HG03457 (cell line): Measurements from ENCODE around the gene SIK1.

Source experiments
- ATAC-seq: cut with Tn5 transposase; IDR thresholded peaks from one replicate; pipeline ENCODE4 v1.9.1; 2021; ENCODE audit warnings: moderate number of reproducible peaks; ENCODE audit not compliant: unreplicated experiment

The SIK1 gene

GRCh38 chr21:43369124-43369523 lies 57.8 kb downstream of the SIK1 start:
- ATAC-seq, result no peak

DNA sequence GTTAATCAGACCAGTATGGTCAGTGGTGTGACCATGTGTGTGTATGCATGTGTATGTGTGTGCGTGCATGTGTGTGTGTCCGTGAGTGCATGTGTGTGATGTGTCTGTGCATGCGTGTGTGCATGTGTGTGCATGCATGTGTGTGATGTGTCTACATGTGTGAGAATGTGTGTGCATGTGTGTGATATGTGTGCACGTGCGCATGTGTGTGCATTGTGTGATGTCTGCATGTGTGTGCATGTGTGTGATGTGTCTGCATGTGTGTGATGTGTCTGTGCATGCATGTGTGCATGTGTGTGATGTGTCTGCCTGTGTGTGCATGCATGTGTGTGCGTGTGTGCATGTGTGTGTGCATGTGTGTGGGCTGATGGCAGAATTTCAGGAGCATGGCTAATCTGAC lies 58.2 kb downstream of the SIK1 start:
- ATAC-seq, result no peak

GRCh38 chr21:43367859-43368258 lies 59.1 kb downstream of the SIK1 start:
- ATAC-seq, result no peak

DNA sequence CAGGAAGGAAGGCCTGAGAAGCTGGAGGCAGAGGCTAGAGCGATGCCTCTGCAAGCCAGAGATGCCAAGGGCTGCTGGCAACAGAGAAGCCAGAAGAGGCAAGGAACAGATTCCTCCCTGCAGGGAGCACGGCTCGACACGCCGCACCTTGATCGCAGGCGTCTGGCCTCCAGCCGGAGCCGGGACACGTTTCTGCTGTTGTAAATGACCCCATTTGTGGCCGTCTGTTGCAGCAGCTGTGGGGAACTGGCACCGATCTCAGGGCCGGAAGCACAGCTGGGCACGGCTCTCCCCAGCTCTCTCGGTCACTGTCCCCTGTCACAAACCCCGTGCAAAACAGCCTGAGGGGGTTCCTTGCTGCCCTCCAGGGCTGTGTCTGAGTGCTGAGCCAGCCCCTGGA lies 59.6 kb downstream of the SIK1 start:
- no peak for ATAC-seq

DNA sequence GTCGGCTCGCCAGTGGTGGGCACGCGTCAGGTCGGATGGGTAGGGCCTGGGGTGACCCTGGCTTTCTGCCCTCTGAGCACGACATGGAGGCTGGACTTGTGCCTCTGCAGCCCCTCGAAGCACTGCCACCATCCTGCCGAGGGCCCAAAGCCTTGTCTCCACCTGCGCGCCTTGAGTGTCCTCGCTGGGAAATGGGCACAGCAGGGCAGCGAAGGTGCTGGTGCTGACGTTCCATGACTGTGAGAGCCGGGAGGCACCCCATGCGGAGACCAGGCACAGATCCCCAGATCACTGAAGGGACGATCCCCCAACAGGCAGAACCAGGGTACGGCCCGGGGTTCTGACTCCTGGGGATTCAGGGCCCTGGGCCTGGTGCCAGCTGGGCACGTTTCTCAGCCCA lies 60.3 kb downstream of the SIK1 start:
- no peak for ATAC-seq

DNA sequence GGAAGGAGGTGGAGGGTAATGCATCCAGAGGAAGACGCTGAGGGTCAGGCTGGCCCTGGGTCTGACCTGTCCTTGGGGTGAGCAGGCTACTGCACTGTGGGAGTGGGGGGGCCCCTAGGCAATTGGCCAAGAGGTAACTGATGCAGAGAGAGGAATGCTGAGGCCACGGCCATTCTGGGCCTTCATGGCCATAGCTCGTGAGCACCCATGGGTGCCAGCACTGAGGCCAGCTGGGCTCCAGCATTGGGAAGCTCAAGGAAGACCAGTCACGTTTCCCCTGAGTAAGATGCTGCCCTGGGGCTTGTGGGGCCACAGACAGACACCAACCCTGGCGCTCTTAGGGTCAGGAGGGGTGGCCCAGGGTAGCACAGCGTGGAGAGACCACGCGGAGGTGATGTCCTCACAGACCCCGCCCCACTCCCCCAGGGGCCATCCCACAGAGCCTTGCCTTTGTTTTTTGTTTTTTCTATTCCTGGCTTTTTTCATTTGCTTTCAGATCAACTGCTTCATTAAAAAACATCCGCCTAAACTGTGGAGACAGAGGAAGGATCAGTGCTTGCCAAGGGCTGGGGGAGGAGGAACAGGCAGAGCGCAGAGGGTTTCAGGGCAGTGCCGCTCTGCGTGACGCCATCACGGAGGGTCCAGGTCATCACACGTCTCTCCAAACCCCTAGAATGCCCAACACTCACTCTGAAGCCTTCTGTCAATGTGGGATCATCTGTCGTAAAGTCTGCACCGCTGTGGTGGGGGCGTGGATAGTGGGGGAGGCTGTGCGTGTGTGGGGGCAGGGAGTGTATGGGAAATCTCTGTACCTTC lies 61.1 kb downstream of the SIK1 start:
- ATAC-seq, result no peak

GRCh38 chr21:43364851-43365424 lies 62.0 kb downstream of the SIK1 start:
- no peak for ATAC-seq
